ENCODE data around the gene PTH1R.

GRCh38 chr3:46938118-46938517, 60.6 kb downstream of the PTH1R start:
- no peak for TF ChIP-seq CTCF (IDR thresholded peaks at IDR 0.05)
- TF ChIP-seq ZFX (IDR thresholded peaks at IDR 0.05; ENCODE audit: borderline replicate concordance): no peak

All from 22Rv1 (cell line).